Activated CD4-positive, alpha-beta memory T cell treated with anti-CD3 and anti-CD28 coated beads for 36 hours (primary cell): ENCODE data around the gene KRTAP13-2. TPM values are rescaled to one million over a fixed set of nuclear protein-coding genes. Genes with fewer than 3 reads are reported as not detected.

Experiments
- microRNA-seq: library from miRNA; unstranded; fragments of <30 nt; microRNA quantifications from one replicate; pipeline ENCODE4 v1.2.0, GENCODE V29; 2022; ENCODE audit warnings: borderline number of aligned reads, borderline microRNAs expressed, borderline replicate concordance
- total RNA-seq, 2 experiments: library from RNA; stranded (reverse); gene quantifications; one replicate each; pipeline ENCODE4 v1.2.3, GENCODE V29; 2021

KRTAP13-2 gene
- total RNA-seq, 2 experiments from 2014 or later, result not detected

Small RNA genes lying within 50 kb of the gene (microRNA-seq; reads per million reads assigned to microRNA genes)
- gene MIR4327, result not detected

Other genes starting within 250 kb of the KRTAP13-2 start
- not detected for gene CLDN17, start 205.5 kb downstream of the KRTAP13-2 start, total RNA-seq
- not detected for gene CLDN8, start 156.2 kb downstream of the KRTAP13-2 start, total RNA-seq
- not detected for gene KRTAP24-1, start 89.3 kb downstream of the KRTAP13-2 start, total RNA-seq
- not detected for gene KRTAP25-1, start 82.8 kb downstream of the KRTAP13-2 start, total RNA-seq
- gene KRTAP26-1, start 52.0 kb downstream of the KRTAP13-2 start, total RNA-seq, result not detected
- not detected for gene KRTAP27-1, start 34.6 kb downstream of the KRTAP13-2 start, total RNA-seq
- not detected for gene KRTAP23-1, start 23.7 kb downstream of the KRTAP13-2 start, total RNA-seq
- gene KRTAP13-1, start 23.8 kb upstream of the KRTAP13-2 start, total RNA-seq, result not detected
- gene KRTAP13-3, start 53.7 kb upstream of the KRTAP13-2 start, total RNA-seq, result not detected
- not detected for gene KRTAP13-4, start 57.9 kb upstream of the KRTAP13-2 start, total RNA-seq
- gene KRTAP15-1, start 68.0 kb upstream of the KRTAP13-2 start, total RNA-seq, result not detected
- gene KRTAP19-1, start 108.1 kb upstream of the KRTAP13-2 start, total RNA-seq, result not detected
- gene KRTAP19-2, start 115.2 kb upstream of the KRTAP13-2 start, total RNA-seq, result not detected
- not detected for gene KRTAP19-3, start 119.7 kb upstream of the KRTAP13-2 start, total RNA-seq
- gene KRTAP19-4, start 124.9 kb upstream of the KRTAP13-2 start, total RNA-seq, result not detected
- not detected for gene KRTAP19-5, start 129.9 kb upstream of the KRTAP13-2 start, total RNA-seq
- gene KRTAP19-6, start 169.6 kb upstream of the KRTAP13-2 start, total RNA-seq, result not detected
- not detected for gene KRTAP19-7, start 189.0 kb upstream of the KRTAP13-2 start, total RNA-seq
- not detected for gene KRTAP22-2, start 218.1 kb upstream of the KRTAP13-2 start, total RNA-seq
- gene KRTAP6-3, start 220.2 kb upstream of the KRTAP13-2 start, total RNA-seq, result not detected
- not detected for gene KRTAP6-2, start 226.6 kb upstream of the KRTAP13-2 start, total RNA-seq
- gene KRTAP22-1, start 228.8 kb upstream of the KRTAP13-2 start, total RNA-seq, result not detected
- not detected for gene KRTAP6-1, start 241.7 kb upstream of the KRTAP13-2 start, total RNA-seq
- gene KRTAP20-1, start 244.2 kb upstream of the KRTAP13-2 start, total RNA-seq, result not detected
- gene KRTAP20-4, start 248.4 kb upstream of the KRTAP13-2 start, total RNA-seq, result not detected